GM12874 (cell line): ENCODE data around the gene EHD4.

ENCODE experiments used
- TF ChIP-seq, protein P1 (sequence below): IDR thresholded peaks from 2 replicates; pipeline ENCODE4 v1.5.1; 2011; ENCODE audit warnings: low read depth, mild to moderate bottlenecking, control low read depth, low read length, moderate library complexity; ENCODE audit not compliant: insufficient read depth

Gene EHD4

DNA sequence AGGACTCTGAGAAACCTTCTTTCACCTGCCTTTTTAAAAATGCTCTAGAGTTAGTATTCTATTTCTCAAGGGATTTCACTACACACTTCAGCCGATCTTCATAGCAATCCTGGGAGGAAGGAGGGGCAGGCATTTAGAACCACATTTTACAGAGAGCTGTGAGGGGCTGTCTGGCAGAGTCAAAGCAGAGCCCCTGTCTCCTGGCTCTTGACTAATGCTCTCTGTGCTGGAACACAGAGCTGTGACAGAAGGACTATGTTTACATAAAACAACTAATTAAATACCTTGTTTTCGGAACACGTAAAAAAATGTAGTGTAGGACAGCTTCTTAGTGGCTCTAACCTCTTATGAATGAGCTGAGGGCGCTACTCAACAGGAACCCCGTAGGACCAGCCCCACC, 70.9 kb downstream of the EHD4 start:
- TF ChIP-seq, protein P1, sequence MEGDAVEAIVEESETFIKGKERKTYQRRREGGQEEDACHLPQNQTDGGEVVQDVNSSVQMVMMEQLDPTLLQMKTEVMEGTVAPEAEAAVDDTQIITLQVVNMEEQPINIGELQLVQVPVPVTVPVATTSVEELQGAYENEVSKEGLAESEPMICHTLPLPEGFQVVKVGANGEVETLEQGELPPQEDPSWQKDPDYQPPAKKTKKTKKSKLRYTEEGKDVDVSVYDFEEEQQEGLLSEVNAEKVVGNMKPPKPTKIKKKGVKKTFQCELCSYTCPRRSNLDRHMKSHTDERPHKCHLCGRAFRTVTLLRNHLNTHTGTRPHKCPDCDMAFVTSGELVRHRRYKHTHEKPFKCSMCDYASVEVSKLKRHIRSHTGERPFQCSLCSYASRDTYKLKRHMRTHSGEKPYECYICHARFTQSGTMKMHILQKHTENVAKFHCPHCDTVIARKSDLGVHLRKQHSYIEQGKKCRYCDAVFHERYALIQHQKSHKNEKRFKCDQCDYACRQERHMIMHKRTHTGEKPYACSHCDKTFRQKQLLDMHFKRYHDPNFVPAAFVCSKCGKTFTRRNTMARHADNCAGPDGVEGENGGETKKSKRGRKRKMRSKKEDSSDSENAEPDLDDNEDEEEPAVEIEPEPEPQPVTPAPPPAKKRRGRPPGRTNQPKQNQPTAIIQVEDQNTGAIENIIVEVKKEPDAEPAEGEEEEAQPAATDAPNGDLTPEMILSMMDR: no peak

GRCh38 chr15:41900526-41901380, 71.6 kb downstream of the EHD4 start:
- TF ChIP-seq, protein P1: no peak

DNA sequence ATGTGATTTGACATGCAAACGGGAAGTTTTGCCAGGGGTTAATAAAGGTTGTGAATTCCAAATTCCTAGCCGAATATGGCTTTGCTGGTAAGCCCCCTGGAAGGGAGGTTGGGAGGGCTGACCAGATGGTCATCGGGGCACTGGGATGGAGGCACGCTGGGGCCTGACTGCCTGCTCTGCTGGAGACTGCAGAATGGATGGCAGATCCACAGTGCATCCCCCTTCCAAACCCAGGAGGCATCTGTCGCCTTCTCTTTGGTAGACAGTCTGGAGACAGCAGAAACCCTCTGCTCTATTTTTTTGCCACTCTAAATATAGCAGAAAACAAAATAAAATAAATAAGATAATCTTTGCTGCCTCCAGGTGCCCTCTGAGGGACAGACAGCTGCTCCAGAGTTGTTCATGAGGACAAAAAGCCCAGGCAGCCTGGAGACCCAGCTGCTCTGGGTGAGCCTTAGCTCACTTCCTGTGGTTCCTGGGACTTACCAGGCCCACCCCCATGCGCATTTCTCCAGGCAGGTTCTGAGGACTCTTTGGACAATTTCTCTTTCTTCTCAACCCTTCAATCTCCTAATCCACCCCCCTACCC, 72.4 kb downstream of the EHD4 start:
- TF ChIP-seq, protein P1: no peak

DNA sequence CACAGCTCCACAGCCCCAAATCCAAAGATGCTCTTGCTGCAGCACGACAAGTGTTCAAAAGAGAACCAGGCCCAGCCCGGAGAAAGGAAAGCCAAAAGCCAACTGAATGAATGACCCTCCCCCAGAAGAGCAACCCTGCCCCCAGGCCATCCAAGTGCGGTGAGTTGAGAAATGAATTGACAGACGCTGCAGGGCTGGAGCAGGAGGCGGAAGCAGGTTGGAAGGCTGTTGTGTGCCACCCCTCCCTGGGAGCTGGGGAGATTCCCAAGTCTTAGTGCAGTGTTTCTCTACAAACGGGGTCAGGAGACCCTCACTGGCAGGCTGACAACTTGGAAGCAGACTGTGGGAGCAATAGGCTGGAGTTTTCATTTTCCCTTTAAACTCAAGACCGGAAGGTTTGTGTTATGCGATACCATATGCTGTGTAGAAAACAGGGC, 75.0 kb downstream of the EHD4 start:
- TF ChIP-seq, protein P1: no peak

DNA sequence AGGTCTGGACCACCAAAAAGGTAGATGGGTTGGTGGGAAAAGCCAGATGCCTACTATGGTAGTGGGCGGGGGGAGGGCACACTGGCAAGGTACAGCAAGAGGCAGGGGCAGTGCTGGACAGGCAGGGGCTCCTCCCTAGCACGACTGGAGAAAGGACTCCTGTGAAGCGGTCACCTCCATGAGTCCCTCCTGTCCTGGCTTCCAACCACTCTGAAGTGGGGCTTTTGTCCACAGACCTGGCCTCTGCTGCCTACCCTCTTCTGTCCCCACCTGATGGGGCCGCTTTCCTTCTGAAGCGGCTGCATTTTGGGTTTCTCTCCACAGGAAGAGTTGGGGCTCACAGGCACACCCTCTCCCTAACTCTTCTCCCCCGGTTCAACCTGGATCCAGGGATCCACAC, 75.8 kb downstream of the EHD4 start:
- TF ChIP-seq, protein P1: no peak

DNA sequence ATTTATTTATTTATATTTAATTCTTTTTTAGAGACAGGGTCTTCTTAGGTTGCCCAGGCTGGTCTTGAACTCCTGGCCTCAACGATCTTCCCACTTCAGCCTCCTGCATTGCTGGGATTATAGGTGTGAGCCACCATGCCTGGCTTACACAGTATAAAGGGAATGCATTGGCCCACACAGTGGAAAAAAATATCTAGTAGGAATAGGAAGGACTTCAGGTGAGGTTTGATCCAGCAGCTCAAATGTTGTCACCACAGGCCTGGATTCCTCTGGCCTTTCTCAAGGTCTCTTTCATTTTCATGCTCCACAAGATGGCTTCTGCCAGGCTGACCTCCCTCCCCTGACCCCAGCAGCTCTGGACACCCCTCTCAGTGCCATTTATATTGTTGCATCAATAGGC, 76.4 kb downstream of the EHD4 start:
- TF ChIP-seq, protein P1: no peak

GRCh38 chr15:41895491-41895890, 76.9 kb downstream of the EHD4 start:
- TF ChIP-seq, protein P1: no peak
